Measurements from ENCODE around the gene TMEM271.
"Not testable (repeated sequence)": the region's sequence is repeated elsewhere in the genome, so short reads cannot be mapped to it uniquely, and the experiment has no call there.

The TMEM271 gene

GRCh38 chr4:609400-610050, 33.4 kb upstream of the TMEM271 start:
- DNase-seq: no peak

GRCh38 chr4:608236-608635, 32.1 kb upstream of the TMEM271 start:
- no peak for DNase-seq

- no peak for DNase-seq
Observed at GRCh38 chr4:605702-606425, 29.8 kb upstream of the TMEM271 start.

- DNase-seq: no peak
Observed at GRCh38 chr4:604131-604530, 28.0 kb upstream of the TMEM271 start.

GRCh38 chr4:602559-602942, 26.5 kb upstream of the TMEM271 start:
- DNase-seq: peak; percentile 65

GRCh38 chr4:601612-602558, 25.8 kb upstream of the TMEM271 start:
- DNase-seq: no peak

- DNase-seq: no peak
Observed at GRCh38 chr4:600850-601515, 24.9 kb upstream of the TMEM271 start.

- DNase-seq: no peak
Observed at GRCh38 chr4:600166-600565, 24.1 kb upstream of the TMEM271 start.

GRCh38 chr4:598925-599324, 22.8 kb upstream of the TMEM271 start:
- no peak for DNase-seq

GRCh38 chr4:592825-593520, 16.9 kb upstream of the TMEM271 start:
- no peak for DNase-seq

GRCh38 chr4:592178-592577, 16.1 kb upstream of the TMEM271 start:
- DNase-seq: not testable (repeated sequence)

GRCh38 chr4:590313-590841, 14.3 kb upstream of the TMEM271 start:
- DNase-seq: no peak

GRCh38 chr4:589219-589963, 13.3 kb upstream of the TMEM271 start:
- no peak for DNase-seq

- no peak for DNase-seq
Observed at GRCh38 chr4:588351-588849, 12.3 kb upstream of the TMEM271 start.

GRCh38 chr4:587671-588350, 11.7 kb upstream of the TMEM271 start:
- no peak for DNase-seq

GRCh38 chr4:583820-584219, 7.7 kb upstream of the TMEM271 start:
- no peak for DNase-seq

- DNase-seq: no peak
Observed at GRCh38 chr4:581753-582361, 5.8 kb upstream of the TMEM271 start.

GRCh38 chr4:581181-581580, 5.1 kb upstream of the TMEM271 start:
- no peak for DNase-seq

GRCh38 chr4:579543-580175, 3.6 kb upstream of the TMEM271 start:
- no peak for DNase-seq

Data from activated CD4-positive, CD25-positive, alpha-beta regulatory T cell treated with anti-CD3 and anti-CD28 coated beads, Interleukin-2, amount 50 U/mL, for 72 hours (primary cell).